GM21515 (cell line): ENCODE results near the gene VAV3.
"Not testable (repeated sequence)": the region's sequence is repeated elsewhere in the genome, so short reads cannot be mapped to it uniquely, and the experiment has no call there.

Experiments
- ATAC-seq: cut with Tn5 transposase; IDR thresholded peaks from one replicate; pipeline ENCODE4 v1.9.1; 2021; ENCODE audit not compliant: unreplicated experiment

VAV3 gene

DNA sequence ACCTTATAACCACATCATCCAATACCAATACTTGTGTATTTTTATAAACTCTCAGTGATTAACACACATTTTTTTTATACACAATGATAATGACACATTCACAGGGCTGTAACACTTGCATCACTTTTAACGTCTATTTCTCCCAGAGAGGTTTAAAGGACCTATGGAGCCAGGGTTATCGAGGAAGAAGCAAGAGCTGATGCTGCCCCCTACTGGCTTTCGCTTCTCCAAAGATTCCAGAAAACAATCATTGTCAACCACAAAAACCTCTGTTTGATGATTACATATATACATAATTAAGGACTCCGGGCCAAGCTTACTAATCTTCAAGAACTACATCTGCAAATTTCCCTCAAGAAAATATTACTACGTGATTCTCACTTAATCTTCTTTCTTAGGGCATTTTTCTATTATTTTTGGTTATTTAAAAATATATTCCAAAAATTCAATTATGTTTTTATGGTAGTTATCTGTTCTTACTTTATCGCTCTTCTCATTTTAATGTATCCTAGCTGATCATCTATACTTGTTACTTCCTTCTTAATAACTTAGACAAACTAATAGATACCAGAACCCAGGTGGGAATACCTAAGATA, 214.5 kb downstream of the VAV3 start:
- no peak for ATAC-seq

DNA sequence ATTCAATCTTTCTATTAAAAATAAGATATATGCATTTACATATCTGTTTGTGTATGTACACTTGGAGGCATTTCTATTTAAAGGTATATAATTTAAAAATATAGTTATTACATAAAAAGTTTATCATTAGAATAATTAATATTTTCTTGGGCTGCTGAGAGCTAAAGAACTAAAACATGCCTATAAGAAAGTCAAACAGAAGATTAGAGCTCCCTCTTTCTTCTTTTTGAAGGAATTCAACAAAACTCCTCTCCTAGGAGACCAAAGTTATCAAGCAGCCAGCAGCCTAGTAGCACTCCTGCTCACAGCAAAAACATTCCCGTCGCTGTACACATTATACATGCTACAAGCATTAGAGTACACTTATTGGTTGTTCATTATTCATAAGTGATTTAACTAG, 216.4 kb downstream of the VAV3 start:
- ATAC-seq: no peak

DNA sequence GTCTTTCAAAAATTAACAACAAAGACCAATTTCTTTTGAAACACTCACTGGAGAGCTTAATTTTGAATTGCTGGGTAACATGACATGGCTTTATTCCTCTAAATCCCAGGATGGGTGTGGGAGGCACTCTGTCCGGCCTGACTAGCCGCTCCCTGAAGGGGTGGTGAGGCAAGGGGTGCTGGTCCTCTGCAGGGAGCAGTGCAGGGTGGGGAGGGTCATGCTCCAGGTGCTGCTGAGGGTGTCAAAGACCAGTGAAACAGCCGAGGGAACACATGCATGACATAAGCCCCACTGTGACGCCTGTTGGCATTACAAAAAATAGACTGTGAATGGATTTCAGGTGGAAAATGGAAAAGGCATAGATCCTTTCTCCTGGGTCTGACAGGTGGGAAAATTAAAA, 223.7 kb downstream of the VAV3 start:
- no peak for ATAC-seq

DNA sequence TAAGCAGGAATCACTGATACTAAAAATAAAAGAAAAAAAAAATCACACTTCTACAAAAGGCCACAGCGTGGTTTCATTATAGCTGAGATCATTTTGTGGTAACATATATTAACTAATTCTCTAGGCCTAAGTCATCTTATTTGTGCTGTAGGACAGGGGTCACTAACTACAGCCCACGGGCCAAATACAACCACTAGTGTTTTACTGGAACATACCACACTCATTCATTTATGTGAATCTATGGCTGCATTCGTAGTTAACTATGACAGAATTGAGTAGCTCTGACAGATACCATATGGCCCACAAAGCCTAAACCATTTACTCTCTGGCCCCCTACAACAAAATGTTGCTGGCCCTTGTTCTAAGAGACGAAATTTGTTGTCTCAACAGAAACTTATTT, 224.4 kb downstream of the VAV3 start:
- ATAC-seq: no peak

DNA sequence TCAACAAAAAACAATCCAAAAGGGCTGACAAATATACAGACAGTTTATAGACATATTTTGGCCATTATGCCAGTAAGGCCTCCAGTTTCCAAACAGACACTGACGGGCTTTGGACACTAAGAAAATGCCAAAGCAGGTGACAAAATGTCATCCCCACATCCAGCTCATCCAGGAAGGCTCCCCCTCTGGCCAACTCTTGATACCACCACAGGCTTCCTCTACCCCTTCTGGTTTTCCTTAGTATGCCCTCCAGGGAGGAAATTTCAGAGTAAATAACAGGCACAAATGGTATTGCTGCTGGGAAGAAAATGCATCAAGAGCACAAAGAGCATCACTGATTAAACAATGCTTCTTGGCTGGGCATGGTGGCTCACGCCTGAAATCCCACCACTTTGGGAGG, 225.3 kb downstream of the VAV3 start:
- ATAC-seq: no peak

DNA sequence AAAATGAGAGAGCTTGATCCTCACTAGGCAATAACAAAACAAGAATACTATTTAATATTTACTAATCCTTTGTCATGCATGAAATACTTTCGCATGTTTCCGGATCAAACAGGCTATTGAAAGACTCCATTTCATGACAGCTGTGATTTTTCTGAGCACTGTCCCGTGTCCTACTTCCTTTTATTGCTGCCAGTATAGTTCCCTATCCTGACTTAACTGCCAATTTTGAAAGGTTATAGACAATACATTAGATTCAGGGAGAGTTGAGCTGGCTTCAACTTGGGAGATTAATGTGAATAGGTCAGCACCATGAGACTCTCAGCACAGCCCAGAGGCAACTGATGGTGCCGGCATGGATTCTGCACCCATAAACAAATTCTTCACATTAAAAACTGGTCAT, 225.8 kb downstream of the VAV3 start:
- no peak for ATAC-seq

DNA sequence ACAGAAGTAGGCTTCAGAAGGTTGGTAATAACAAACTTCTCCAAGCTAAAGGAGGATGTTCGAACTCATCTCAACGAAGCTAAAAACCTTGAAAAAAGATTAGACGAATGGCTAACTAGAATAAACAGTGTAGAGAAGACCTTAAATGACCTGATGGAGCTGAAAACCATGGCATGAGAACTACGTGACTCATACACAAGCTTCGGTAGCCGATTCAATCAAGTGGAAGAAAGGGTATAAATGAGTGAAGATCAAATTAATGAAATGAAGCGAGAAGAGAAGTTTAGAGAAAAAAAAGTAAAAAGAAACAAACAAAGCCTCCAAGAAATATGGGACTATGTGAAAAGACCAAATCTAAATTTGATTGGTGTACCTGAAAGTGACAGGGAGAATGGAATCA, 231.6 kb downstream of the VAV3 start:
- not testable (repeated sequence) for ATAC-seq

DNA sequence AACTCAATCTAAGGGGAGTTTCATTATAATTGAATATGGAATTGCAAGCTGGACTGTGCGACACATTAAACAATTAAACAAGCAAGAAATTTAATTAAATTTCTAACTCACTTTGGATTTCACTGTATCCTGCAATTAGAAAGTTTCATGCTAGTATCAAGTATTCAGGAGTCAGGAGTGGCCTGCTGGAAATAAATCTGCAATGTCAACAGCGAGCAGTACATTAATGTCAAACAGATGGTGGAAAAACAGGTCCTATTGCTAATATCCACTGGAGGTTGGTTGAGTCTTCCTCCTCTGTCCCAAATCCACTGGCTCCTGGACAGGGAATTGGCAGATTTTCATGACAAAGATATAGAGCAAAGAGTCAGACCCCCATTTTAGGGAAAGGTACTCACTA, 237.1 kb downstream of the VAV3 start:
- ATAC-seq: no peak

DNA sequence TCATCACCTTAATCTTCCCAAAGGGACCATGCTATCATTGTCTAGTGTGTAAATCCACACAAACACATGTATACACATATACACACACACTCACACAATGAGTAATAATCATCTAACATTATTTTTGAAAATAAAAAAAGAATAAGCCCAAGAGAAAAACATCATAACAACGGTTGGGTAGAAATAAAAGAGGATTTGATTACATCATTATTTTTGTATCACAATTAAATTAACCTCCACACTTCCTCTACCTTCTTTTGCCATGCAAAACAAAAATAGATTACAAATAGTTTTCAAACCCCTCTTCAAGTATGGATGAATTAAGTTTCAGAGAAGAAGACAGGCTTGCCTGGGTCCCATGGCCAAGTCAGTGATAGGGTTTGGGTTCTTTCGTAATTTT, 238.1 kb downstream of the VAV3 start:
- no peak for ATAC-seq

DNA sequence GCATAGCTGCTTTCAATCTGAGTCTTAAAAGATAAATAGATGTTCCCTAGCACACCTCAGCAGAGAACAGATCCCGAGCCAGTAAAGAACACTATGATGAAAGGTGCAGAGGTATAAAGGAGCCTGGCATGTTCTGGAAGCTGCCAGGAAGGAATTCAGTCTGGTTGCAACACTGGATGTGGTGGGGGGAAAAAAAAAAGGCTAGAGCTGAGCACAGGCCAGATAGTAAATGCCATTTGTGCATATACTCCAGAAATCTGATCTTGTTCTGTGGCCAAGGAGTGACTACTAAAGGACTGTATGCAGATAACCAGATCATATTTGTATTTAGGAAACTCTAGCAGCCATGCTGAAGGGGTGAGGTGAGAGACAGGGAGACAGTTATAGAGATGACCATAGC, 240.3 kb downstream of the VAV3 start:
- no peak for ATAC-seq

DNA sequence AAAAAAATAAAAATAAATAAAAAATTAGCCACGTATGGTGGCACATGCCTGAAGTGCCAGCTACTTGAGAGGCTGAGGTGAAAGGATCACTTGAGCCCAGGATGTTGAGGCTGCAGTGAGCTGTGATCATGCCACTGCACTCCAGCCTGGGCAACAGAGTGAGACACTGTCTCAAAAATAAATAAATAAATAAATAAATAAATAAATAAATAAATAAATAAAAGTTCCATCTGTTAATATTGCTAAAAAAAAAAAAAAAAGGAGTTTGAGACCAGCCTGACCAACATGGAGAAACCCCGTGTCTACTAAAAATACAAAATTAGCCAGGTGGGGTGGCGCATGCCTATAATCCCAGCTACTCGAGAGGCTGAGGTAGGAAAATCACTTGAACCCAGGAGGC, 244.8 kb downstream of the VAV3 start:
- not testable (repeated sequence) for ATAC-seq

DNA sequence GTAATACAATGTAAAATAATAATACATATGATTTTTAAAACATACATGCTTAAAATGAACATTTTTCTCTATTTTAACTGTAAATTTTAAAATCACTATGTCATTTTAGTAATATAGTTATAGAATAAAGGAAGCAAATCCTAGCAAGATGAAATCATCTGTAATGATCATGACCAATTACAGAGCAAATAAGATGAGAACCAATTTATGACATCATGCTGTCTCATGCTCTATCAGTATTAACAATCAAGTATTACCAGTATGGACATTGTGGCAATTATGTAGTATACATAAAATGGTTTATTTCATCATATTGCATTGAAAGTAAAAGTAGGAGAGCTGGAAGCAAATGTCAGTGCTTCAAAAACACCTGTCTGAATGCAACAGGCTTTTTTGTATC, 255.0 kb downstream of the VAV3 start:
- no peak for ATAC-seq

DNA sequence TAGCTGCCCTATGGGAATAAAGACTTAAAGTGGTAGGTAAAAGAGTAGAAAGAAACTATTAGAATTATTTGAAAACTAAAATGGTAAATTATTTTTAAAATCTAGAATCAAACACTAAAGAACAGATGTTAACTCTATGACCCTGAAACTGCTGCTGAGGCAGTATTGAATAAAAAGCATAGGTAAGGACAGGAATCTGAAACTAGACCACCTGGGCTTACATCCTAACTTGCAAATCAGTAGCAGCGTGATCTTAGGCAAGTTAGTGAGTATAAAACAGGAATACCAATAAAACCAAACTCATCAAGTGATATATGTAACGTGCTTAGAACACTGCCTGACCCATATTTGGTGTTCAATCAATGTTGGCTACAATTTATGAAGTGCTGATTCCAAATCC, 257.9 kb downstream of the VAV3 start:
- ATAC-seq: no peak

DNA sequence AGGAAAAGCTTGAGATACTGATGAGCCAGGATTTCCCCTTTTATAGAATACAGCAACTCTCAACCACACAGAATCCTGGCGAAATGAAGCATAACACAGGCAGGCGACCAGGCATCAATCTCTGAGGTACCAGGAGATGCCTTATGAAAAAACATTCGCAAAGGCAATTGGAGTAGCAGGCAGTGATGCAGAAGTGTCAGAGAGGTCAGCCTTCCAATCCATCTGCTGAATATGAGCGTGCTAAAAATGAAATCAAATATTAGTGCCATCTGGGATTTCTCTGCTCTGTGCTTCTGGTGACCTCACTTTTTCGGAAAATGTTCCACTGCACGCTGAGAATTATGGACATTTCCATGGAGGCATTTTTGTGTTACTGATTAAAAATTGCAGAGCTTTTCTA, 258.8 kb downstream of the VAV3 start:
- no peak for ATAC-seq

DNA sequence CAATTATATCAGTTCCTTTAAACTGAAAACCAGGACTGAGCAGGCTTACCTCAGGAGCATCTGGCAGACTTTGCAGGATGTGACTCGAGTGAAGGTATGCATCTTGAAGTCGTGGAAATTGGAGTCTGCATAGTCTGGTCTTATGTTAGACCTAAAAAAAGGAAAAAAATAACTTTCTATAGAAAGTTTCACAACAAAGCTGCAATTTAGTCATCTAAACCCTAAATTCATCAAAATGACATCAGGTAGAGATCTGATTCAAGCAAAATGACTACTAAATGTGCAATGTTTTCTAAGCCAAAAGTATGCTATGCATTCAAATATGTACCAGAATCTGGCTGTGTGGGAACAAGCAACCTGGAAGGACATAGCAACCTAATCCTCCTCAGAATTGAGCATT, 260.1 kb downstream of the VAV3 start:
- ATAC-seq: no peak

DNA sequence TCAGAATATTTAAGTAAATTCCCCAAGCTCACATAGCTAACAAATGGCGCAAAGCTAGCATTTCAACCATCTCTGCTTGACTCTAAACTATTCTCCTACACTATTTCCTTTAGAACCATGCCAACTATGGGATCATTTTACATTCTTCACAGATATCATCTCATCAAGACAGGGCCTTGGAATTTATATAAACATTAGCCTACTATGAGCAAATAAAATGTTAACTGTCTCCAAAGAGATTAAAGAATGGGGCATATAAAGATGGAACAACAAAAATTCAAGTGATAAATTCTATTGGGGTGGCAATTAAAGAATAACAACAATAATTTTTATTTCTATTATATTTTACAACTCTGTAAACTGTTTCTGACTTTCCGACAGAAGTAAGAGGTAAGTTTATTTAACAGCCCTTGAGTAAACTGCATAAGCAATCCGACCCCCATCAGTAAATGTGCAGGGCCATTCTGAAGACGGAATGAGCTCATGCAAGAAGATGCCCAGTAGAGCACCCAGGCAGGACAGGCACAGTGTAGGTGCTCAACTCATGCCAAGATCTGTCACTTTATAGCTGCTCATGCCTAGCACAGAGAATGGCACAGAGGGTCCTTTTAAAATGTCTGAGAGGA, 261.9 kb downstream of the VAV3 start:
- ATAC-seq: no peak

DNA sequence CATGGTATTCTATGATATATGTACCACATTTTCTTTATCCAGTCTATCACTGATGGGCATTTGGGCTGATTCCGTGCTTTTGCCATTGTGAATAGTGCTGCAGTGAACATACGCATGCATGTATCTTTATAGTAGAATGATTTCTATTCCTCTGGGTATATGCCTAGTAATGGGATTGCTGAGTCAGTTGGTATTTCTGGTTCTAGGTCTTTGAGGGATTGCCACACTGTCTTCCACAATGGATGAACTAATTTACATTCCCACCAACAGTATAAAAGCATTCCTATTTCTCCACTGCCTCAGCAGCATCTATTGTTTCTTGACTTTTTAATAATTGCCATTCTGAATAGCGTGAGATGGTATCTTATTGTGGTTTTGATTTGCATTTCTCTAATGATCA, 264.3 kb downstream of the VAV3 start:
- not testable (repeated sequence) for ATAC-seq

DNA sequence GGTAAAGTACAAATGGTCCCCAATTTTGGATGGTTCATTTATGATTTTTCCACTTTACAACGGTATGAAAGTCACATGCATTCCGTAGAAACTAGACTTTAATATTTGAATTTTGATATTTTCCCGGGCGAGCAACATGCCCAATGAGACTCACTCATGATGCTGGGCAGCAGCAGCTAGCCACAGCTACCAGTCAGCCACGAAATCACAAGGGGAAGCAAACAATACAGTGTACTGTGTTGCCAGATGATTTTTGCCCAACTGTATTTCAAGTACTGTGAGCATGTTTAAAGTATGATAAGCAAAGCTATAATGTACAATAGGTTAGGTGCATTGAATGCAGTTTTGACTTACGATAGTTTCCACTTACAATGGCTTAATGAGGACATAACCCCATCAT, 266.8 kb downstream of the VAV3 start:
- ATAC-seq: no peak

DNA sequence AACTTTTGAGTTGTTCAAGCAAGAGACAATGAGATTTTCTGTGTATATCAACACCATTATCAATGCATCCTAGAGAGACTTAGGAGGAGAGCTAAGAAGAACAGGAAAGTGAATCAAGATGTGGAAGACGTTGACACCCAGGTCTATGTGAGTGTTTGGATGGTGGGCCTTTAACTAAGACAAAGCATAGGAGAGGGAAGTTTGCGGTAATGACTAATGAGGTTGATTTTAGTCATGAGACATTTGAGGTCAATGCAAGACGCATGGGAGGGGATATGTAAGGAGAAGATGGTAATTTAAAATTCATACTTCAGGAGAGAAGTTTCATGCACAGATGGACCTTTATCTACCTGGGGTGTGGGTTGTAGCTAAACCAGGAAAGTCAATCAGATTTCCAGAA, 269.6 kb downstream of the VAV3 start:
- no peak for ATAC-seq

DNA sequence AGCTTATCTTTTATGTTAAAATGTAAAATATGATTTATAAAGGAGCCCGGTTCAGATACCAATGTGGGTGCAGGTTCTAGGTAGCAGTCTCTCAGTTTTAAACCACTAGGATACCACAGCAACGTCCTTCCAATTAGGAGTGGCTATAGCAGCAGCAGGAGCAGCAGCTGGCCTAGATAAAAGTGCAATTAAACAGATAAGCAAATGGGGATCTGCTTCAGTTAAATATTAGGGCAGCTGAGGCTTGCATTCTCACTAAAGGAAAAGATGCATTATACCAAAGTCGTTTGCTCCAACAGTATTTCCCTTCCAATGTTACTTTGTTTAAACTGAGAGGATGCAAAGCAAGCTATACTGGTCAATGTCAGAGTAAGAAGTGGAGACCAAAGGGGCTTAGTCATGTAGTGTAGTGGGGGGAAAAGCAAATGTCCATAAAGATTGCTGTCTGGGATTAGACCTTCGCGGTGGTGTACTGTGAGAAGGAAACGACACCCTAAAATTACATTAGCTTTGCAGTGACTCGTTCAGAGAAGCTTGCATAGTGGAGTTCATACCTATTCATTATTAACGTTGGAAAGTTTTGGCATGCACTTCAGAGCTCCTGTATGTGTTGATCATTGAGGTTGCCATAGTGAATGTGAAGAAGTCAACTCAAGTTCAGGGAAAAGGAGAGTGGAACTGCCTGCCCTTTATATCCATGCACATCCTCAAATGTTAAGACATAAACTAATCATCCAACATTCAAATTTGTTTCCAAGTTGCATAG, 272.2 kb downstream of the VAV3 start:
- no peak for ATAC-seq

DNA sequence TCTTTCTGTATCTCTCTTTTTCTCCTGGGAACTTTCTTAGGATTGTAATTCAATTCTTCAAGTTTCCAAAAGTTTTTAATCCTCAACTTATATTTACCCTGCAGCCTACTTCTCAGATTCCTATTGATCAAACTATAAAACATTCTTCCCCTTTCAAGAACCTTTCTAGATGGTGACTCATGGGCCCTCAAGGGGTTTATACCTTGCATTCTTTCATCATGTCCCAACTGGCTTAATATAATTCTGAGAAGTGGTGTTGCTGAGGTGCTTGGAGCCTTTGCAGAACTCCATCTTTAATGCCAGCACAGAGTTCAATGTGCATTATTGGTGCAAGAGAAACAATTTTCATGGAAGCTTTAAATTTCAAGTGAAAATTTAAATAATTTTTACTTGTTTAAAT, 273.4 kb downstream of the VAV3 start:
- no peak for ATAC-seq

DNA sequence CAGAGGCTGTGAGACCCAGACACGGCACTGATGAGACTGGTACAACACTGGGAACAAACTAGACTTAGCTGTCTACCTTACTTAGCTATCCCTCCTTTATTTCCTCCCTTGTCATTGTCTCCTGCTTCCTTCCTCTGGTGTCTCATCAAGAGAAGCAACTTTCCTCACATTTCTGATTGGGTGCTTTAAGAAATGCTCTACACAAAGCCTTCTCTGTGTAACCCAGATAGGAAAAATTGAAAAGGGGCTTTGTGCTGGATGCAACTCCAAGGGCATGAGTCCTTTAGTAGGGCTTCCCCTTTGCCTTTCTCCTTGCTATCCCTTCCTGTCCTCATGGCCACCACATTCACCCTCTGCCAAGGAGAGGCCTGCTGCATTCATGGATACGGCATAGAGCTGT, 274.5 kb downstream of the VAV3 start:
- ATAC-seq: no peak

DNA sequence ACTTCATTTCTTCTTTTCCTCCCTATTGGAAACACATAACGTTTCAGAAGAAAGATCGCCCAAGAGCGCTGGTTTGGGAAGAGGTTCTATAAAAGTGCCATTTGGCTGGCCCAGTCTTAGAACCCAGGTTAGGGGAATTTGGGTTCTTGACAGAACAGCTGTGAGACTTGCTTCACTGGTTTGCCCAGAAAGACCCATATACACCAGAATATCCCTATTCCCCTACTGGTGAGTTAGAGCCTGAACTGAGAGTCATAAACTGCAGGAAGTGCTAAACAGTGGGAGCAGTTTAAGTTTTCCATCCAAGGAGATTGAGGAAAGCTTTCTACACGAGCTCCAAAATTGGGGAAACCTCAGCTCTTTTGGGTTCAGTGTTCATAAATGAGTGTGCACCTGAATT, 275.2 kb downstream of the VAV3 start:
- ATAC-seq: no peak
